Measurements from ENCODE around the gene ARHGEF12.

Gene ARHGEF12

GRCh38 chr11:120389693-120390584 is 53.7 kb downstream of the ARHGEF12 start:
- DNase-seq: no peak

GRCh38 chr11:120390585-120390922 is 54.3 kb downstream of the ARHGEF12 start:
- no peak for DNase-seq

- no peak for DNase-seq
These were observed 55.1 kb downstream of the ARHGEF12 start for GRCh38 chr11:120391292-120391691.

- no peak for DNase-seq
These were observed 55.6 kb downstream of the ARHGEF12 start for GRCh38 chr11:120391854-120392253.

- no peak for DNase-seq
These were observed 56.1 kb downstream of the ARHGEF12 start for GRCh38 chr11:120392314-120392713.

- no peak for DNase-seq
These were observed 56.6 kb downstream of the ARHGEF12 start for GRCh38 chr11:120392793-120393192.

- no peak for DNase-seq
These were observed 57.9 kb downstream of the ARHGEF12 start for GRCh38 chr11:120394119-120394518.

GRCh38 chr11:120395778-120396177 is 59.6 kb downstream of the ARHGEF12 start:
- DNase-seq: no peak

- no peak for DNase-seq
These were observed 61.9 kb downstream of the ARHGEF12 start for GRCh38 chr11:120398132-120398531.

GRCh38 chr11:120399307-120399706 is 63.1 kb downstream of the ARHGEF12 start:
- DNase-seq: no peak

GRCh38 chr11:120400564-120401364 is 64.6 kb downstream of the ARHGEF12 start:
- no peak for DNase-seq

GRCh38 chr11:120401506-120401905 is 65.3 kb downstream of the ARHGEF12 start:
- DNase-seq: no peak

- no peak for DNase-seq
These were observed 67.8 kb downstream of the ARHGEF12 start for GRCh38 chr11:120403966-120404365.

GRCh38 chr11:120404495-120404894 is 68.3 kb downstream of the ARHGEF12 start:
- DNase-seq: no peak

GRCh38 chr11:120409655-120410054 is 73.4 kb downstream of the ARHGEF12 start:
- DNase-seq: no peak

GRCh38 chr11:120410622-120411380 is 74.6 kb downstream of the ARHGEF12 start:
- no peak for DNase-seq

GRCh38 chr11:120413480-120413879 is 77.3 kb downstream of the ARHGEF12 start:
- no peak for DNase-seq

- DNase-seq: no peak
These were observed 84.4 kb downstream of the ARHGEF12 start for GRCh38 chr11:120420572-120420971.

- DNase-seq: no peak
These were observed 88.2 kb downstream of the ARHGEF12 start for GRCh38 chr11:120424185-120424969.

- no peak for DNase-seq
These were observed 88.7 kb downstream of the ARHGEF12 start for GRCh38 chr11:120424970-120425332.

- no peak for DNase-seq
These were observed 89.3 kb downstream of the ARHGEF12 start for GRCh38 chr11:120425527-120425926.

GRCh38 chr11:120430146-120430545 is 93.9 kb downstream of the ARHGEF12 start:
- DNase-seq: no peak

- peak; percentile 3 for DNase-seq
These were observed 95.4 kb downstream of the ARHGEF12 start for GRCh38 chr11:120431633-120432032.

Data from CD4-positive, alpha-beta T cell treated with Interleukin-21 for 1 hour (primary cell).